HEK293 (cell line): ENCODE results near the gene ACSBG1.

Experiments
- CTCF ChIA-PET: fragments of 350-600 bp; formaldehyde crosslinking; extraction: SDS; loops from one replicate; lab custom pipeline; 2021; ENCODE audit warnings: antibody characterized with exemption; lab: Yijun Ruan, JAX
- POLR2A ChIA-PET: fragments of 300-600 bp; formaldehyde crosslinking; extraction: SDS; loops from one replicate; lab custom pipeline; 2020; ENCODE audit warnings: antibody characterized with exemption, inconsistent platforms; lab: Yijun Ruan, JAX
- H3K27ac ChIP-seq: fragments of 200-500 bp; sonication (Bioruptor generic); 2 replicates; pipeline ENCODE4 v1.5.1; 2014; ENCODE audit warnings: low read depth, low read length, control low read depth, inconsistent platforms; ENCODE audit errors: extremely low read depth
- H3K36me3 ChIP-seq, 2 experiments: fragments of 200-500 bp in 1 of 2; sonication (Bioruptor generic) in 1 of 2; 1 replicate in 1 of 2; 2 replicates in 1 of 2; pipeline ENCODE4 v1.5.1; 2014 to 2017; ENCODE audit warnings: inconsistent platforms in 2 of 2, low read length in 2 of 2; ENCODE audit not compliant: control insufficient read depth in 2 of 2, insufficient read depth in 1 of 2
- H3K4me1 ChIP-seq: fragments of 200-500 bp; sonication (Bioruptor generic); 2 replicates; pipeline ENCODE4 v1.5.1; 2014; ENCODE audit warnings: mild to moderate bottlenecking, low read length, inconsistent platforms; ENCODE audit not compliant: control insufficient read depth, insufficient read depth
- H3K4me3 ChIP-seq: 2 replicates; pipeline ENCODE4 v1.5.1; 2011; ENCODE audit warnings: low read depth, mild to moderate bottlenecking, control low read depth, low read length, moderate library complexity
- H3K9me3 ChIP-seq: fragments of 200-500 bp; sonication (Bioruptor generic); 2 replicates; pipeline ENCODE4 v1.5.1; 2014; ENCODE audit warnings: low read depth, low read length, inconsistent platforms; ENCODE audit not compliant: control insufficient read depth, insufficient read depth
- ZFP3 ChIP-seq: fragments of 450-650 bp; formaldehyde crosslinking; IDR thresholded peaks from 2 replicates; pipeline ENCODE4 v1.5.1; 2016; ENCODE audit warnings: low read depth, missing biosample characterization, missing genetic modification characterization
- ZFP37 ChIP-seq: fragments of 450-650 bp; formaldehyde crosslinking; IDR thresholded peaks from 2 replicates; pipeline ENCODE4 v1.5.1; 2016; ENCODE audit warnings: missing biosample characterization, missing genetic modification characterization
- ZNF174 ChIP-seq: fragments of 450-650 bp; formaldehyde crosslinking; IDR thresholded peaks from 2 replicates; pipeline ENCODE4 v1.5.0; 2017; ENCODE audit warnings: missing biosample characterization, mild to moderate bottlenecking, missing genetic modification characterization
- ZNF529 ChIP-seq: fragments of 450-650 bp; formaldehyde crosslinking; IDR thresholded peaks from 2 replicates; pipeline ENCODE4 v1.5.1; 2017; ENCODE audit warnings: missing genetic modification characterization, missing biosample characterization; ENCODE audit not compliant: insufficient replicate concordance
- ZNF610 ChIP-seq: fragments of 450-650 bp; formaldehyde crosslinking; IDR thresholded peaks from 2 replicates; pipeline ENCODE4 v1.5.1; 2016; ENCODE audit warnings: missing biosample characterization, missing genetic modification characterization, borderline replicate concordance
- ZNF658 ChIP-seq: fragments of 450-650 bp; formaldehyde crosslinking; IDR thresholded peaks from 2 replicates; pipeline ENCODE4; 2016; ENCODE audit warnings: missing biosample characterization, missing genetic modification characterization
- ZNF707 ChIP-seq: fragments of 450-650 bp; formaldehyde crosslinking; IDR thresholded peaks from 2 replicates; pipeline ENCODE4 v1.5.1; 2016; ENCODE audit warnings: missing biosample characterization, missing genetic modification characterization
- TF ChIP-seq, protein P1 (sequence below): fragments of 450-650 bp; formaldehyde crosslinking; IDR thresholded peaks from 2 replicates; pipeline ENCODE4 v1.5.1; 2016; ENCODE audit warnings: missing biosample characterization, missing genetic modification characterization

ACSBG1 gene

DNA sequence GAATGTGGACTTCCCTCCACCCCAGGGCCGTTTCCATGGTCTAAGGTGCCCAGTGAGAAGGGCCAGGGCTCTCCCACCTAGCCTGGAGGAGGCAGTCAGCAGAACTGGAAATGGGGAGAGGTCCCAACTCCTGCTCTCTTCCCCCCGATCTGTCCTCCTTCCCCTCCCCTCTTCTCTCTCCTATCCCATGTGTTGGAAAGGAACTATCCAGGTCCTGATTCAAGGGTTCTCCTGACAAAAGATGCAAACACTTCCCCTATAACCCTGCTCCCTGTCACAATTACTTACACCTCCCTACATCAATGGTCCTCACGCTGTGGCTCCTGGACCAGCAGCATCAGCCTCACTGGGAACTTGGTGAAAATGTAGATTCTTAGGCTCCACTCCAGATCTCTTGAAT, 109.1 kb downstream of the ACSBG1 start:
- no peaks in the 10 kb centered on the region for H3K9me3 ChIP-seq
- H3K4me3 ChIP-seq: no peak overlapping the region
- no peak overlapping the region for H3K27ac ChIP-seq
- H3K36me3 ChIP-seq: peaks cover 0 to 4% of the 10 kb centered on the region in 2 experiments; a peak in 1 of 3 replicates
- ChIA-PET POLR2A (no interaction called here), CTCF (interaction anchor here (1.3 kb wide), 1 partner anchor 13 kb away, joined by 3 read pairs; no protein-coding TSS in a partner anchor)
- TF ChIP-seq ZNF707 (tag by site-specific recombination) (peak; percentile 44; the same call in 1 of the 2 replicates), ZNF610 (tag by site-specific recombination) (no peak)
- TF ChIP-seq, protein P1, sequence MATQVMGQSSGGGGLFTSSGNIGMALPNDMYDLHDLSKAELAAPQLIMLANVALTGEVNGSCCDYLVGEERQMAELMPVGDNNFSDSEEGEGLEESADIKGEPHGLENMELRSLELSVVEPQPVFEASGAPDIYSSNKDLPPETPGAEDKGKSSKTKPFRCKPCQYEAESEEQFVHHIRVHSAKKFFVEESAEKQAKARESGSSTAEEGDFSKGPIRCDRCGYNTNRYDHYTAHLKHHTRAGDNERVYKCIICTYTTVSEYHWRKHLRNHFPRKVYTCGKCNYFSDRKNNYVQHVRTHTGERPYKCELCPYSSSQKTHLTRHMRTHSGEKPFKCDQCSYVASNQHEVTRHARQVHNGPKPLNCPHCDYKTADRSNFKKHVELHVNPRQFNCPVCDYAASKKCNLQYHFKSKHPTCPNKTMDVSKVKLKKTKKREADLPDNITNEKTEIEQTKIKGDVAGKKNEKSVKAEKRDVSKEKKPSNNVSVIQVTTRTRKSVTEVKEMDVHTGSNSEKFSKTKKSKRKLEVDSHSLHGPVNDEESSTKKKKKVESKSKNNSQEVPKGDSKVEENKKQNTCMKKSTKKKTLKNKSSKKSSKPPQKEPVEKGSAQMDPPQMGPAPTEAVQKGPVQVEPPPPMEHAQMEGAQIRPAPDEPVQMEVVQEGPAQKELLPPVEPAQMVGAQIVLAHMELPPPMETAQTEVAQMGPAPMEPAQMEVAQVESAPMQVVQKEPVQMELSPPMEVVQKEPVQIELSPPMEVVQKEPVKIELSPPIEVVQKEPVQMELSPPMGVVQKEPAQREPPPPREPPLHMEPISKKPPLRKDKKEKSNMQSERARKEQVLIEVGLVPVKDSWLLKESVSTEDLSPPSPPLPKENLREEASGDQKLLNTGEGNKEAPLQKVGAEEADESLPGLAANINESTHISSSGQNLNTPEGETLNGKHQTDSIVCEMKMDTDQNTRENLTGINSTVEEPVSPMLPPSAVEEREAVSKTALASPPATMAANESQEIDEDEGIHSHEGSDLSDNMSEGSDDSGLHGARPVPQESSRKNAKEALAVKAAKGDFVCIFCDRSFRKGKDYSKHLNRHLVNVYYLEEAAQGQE (tag by site-specific recombination): peak; percentile 64
- H3K4me1 ChIP-seq: 0 out of 2 replicates have a peak, but pooled peaks cover 1% of the 10 kb centered on the region

DNA sequence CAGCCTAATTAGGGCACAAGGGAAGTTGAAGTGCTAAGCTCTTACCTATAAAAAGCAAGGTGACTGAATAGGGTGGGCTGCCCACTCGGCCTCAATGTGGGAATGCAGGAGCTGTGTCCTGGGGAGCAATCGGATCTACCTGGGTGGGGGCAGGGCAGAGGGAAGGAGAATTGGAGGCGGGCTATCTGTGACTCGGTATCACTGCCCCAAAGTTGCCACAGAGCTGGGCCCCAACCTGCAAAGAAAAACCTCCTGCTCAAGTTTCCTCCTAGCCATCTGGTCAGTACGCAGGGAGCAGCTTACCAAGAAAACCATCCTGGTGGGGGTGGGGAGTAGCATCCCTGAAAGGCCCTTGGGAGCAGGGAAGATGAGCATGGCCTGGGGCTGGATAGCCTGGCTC, 113.8 kb downstream of the ACSBG1 start:
- H3K36me3 ChIP-seq: peaks cover 4 to 6% of the 10 kb centered on the region in 2 experiments; a peak in 2 of 3 replicates
- H3K27ac ChIP-seq: no peak overlapping the region
- CTCF ChIA-PET: interaction anchor here (0.6 to 3.8 kb wide), 7 partner anchors 8 to 161 kb away, joined by 3 to 24 read pairs (median 5); no protein-coding TSS in a partner anchor
- 0 out of 2 replicates have a peak, but pooled peaks cover 2% of the 10 kb centered on the region for H3K4me1 ChIP-seq
- TF ChIP-seq ZFP3 (tag by site-specific recombination): no peak
- no peak for TF ChIP-seq ZNF529
- no peak for TF ChIP-seq ZNF658
- no peak for TF ChIP-seq ZFP37 (tag by site-specific recombination)
- TF ChIP-seq ZNF174 (tag by site-specific recombination): no peak
- H3K9me3 ChIP-seq: no peaks in the 10 kb centered on the region
- no peak overlapping the region for H3K4me3 ChIP-seq
- POLR2A ChIA-PET: no interaction called here
